GM21515 (cell line): ENCODE data around the gene LTC4S.
A peak's percentile ranks its signal among the peaks of the same experiment; 100 is the strongest.
"Not testable (repeated sequence)": the region's sequence is repeated elsewhere in the genome, so short reads cannot be mapped to it uniquely, and the experiment has no call there.

Experiments
- ATAC-seq: cut with Tn5 transposase; IDR thresholded peaks from one replicate; pipeline ENCODE4 v1.9.1; 2021; ENCODE audit not compliant: unreplicated experiment

Gene LTC4S

DNA sequence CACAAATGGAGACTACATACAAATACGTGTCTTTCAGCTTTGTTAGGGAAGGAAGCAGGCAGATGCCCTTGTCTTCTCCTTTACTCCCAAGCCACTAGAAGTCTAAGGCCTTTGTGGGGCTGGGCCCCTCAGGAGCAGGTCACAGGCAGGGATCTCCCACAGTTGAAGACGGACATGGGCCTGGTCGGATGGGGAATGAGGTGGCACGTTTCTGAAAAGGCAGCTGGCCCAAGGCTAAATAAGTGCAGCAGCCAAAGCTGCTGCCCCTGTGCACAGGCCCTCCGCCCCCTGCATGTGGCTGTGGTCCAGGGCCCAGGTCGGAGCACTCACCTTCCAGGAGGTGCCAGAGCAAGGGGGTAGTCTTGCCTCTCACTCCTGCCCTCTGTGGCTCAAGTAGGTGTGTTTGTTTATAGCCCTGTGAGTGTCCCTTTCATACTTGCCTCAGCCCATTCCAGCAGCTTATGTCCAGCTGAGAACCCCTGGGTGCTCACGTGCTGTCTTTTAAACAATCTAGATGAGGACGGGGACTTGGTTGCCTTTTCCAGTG lies 28.7 kb downstream of the LTC4S start:
- no peak for ATAC-seq

DNA sequence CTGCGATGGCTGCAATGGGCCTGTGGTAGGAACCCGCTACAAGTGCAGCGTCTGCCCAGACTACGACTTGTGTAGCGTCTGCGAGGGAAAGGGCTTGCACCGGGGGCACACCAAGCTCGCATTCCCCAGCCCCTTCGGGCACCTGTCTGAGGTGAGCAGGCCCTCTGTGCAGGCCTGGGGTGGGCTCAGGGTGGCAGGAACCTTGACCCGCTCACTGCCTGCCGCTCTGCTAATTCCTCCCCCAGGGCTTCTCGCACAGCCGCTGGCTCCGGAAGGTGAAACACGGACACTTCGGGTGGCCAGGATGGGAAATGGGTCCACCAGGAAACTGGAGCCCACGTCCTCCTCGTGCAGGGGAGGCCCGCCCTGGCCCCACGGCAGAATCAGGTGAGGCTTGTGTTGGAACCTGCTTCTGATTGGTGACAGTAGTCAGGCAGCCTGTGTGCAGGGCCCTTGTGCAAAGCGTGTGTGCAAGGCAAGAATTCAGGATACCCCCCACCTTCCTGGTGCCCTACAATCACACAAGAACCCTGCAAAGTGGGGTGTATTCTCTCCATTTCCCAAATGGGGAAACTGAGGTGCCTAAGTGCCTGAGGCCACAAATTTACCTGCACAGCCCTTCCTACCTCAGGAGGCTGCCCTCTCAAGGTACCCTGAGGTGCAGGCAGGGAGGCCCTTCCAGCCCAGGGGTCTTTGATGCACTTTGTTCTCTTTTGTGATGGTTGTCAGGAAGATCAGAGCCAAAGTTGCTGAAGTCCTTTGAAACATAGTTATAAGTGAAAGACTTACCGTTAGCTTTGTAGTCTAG lies 30.4 kb downstream of the LTC4S start:
- ATAC-seq = no peak

DNA sequence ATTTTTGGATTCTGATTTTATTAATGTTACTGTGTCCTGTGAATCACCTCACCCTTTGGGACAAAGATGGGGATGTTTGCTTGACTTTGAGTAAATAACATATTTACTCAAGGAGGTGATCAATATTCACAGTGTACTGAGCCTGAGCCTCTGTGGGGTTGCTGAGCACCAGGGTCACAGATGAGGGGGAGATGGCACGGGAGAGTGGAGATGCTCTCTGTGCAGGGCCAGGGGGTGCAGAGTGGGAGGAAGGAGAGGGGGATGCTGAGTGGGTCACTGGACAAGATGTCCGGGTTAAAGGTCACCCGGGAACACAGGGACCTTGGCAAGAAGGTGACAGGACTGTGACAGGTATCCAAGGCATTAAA lies 30.9 kb downstream of the LTC4S start:
- ATAC-seq = no peak

DNA sequence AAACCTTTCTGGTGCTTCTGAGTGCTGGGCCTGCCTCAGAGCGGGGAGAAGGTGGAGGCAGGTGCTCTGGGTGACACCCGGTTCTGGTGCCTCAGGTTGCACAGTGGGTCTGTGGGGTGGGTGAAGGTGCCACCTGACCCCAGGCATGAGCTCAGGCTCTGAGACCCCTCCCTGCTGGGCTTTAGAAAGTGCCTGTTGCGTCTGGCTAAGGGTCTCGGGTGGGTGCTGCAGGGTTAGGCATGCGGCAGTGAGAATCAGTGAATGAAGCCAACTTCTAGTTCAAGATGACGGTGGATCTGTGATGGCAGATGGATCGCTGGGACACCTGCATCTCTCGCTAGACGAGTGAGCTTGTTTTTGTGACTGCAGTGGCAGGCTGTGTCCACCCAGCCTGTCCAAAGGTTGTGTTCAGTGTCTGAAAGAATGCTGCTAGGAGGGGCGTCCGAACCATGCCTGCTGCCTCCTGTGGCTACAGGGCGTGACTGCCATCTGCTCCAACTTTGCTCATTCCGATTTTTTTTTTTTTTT lies 31.9 kb downstream of the LTC4S start:
- ATAC-seq = no peak

DNA sequence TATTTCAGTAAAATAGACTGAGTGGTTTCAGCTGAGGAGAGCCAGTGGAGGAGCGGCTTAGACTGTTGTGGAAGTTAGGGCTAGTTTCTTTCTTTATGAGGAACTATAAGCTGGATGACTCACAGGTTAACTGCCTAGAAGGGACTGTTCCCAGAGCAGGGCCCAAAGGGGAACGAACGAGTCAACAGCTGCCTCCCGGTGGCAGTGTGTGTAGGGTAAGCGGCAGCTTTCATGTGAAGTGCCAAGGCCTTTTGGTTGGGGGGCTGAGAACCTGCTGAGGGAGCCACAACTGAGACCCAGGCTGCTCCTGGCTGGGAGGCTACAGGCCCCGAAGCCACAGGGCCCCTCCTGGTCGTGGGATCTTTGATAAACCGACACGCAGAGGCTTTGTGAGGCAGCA lies 33.9 kb downstream of the LTC4S start:
- no peak for ATAC-seq

DNA sequence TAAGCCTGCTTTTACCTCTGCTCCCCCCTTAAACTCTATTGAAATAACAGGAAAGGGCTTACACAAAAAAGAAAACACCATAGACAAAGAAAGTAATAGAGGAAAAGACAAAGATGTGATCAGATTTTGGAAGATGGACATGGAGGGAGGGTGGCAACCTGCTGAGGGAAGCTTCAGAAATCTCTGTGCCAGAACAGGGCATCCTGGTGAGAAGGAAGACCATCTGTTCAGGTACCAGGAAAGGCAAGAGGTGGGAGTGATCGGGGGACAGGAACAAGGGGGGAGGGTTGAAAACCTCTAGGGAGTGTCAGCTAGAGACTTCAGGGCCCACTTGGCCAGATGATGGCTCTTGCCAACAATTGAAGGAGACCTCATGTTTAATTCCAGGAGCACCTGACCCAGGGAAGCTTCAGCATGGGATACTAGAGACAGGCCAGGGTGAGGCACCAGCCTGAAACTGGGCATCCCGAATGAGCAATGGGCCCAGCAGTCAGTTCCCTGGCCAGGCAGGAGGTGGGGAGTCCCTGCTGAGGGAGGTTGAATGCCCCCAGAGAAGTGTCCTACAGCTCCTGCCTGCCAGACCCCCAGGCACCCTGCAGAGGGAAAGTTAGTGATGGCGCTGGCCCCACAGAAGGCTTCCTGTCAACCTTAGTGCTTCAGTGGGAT lies 35.1 kb downstream of the LTC4S start:
- ATAC-seq = no peak

DNA sequence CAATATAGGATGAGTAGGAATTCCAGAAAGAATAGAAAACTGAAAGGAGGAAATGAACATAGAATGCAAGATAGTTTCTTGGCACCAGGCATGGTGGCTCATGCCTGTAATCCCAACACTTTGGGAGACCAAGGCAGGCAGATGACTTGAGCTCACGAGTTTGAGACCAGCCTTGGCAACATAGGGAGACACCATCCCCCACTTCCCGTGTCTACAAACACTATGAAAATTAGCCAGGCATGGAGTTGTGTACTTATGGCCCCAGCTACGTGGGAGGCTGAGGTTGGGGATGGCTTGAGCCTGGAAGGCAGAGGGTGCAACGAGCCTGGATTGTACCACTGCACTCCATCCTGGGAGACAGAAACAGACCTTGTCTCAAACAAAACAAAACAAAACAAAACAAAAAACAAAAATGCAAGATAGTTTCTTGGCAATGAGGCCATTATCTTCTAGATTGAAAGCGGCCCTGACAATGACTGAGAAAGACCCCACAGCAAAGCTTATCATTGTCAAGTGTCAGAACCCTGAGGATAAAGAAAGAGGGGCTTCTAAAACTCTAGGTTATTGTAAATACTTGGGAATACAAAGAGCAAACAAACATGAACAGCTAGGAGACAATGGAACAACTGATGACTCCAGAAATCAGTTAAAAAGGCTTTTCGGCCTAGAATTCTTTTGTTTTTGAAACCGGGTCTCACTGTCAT lies 36.1 kb downstream of the LTC4S start:
- ATAC-seq = no peak

DNA sequence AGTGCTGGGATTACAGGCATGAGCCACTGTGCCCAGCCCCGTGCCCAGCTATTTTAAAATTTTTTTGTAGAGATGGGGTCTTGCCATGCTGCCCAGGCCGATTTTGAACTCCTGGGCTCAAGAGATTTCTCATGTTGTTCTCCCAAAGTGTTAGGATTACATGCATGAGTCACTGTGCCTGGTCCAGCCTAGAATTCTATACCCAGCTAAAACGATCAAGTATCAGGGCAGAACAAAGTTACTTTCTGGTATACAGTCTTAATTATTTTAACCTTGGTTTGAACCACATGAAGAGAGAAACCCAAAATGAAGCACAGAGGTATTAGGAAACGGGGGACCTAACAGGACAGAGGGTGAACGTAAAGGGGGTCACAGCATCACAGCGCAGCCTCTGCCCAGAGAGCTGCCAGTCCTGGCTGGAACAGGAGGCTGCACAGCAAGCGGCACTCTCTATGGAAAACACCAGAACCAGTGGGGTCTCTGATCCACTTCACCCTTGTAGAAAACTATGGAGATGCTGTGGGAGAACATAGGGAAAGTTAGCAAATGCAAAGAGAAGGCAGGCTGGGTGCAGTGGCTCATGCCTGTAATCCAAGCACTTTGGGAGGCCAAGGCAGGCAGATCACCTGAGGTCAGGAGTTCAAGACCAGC lies 37.2 kb downstream of the LTC4S start:
- no peak for ATAC-seq

DNA sequence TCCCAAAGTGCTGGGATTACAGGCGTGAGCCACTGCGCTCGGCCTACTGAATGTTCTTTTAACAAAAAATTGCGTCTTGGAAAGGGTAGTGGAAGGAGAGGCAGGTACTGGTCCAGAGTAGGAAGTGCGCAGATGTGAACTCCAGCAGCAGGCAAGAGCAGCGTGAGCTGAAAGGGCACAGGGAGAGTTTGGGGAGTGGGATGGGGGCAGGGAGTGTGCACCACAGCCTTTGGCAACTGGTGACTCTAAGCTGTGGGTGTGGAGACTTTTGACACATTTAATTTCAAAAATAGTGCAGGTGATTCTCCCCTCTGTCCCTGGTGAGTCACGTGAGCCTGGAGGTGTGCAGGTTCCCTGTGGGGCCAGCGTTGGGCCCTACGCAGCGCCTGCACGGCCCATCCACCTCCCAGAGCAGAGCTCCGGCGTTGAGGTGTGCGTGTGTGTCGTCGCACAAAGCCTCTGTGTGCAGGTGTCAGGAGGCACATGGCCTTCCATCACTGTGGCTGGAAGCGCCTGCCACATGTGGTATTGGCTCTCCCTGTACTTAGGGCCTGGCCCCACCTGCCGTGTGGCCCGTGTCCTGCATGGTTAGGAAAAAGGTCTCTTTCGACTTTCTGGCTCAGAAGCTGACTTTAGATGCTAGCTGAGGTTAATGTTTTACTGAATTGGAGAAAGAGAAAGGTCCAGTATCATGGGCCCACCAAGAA lies 38.4 kb downstream of the LTC4S start:
- no peak for ATAC-seq

DNA sequence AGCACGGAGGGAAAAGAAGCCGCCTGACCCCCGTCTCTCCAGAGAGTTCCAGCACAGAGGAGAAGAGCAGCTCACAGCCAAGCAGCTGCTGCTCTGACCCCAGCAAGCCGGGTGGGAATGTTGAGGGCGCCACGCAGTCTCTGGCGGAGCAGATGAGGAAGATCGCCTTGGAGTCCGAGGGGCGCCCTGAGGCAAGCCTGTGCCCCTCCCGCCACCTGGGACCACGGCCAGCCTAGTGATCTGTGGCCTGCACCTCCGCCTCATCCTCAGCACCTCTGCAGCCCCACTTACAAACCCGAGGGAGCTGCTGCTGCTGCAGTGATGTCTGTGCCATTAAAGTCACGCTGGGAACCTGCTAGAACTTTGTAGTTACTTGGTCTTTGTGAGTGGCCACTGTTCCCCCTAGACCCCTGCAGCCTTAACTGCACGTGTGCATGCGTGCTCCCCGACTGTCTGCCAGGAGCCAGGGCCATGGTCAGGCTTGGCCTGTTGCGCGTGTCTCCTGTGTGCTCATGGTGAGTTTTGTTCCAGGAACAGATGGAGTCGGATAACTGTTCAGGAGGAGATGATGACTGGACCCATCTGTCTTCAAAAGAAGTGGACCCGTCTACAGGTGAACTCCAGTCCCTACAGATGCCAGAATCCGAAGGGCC lies 39.4 kb downstream of the LTC4S start:
- ATAC-seq = no peak

DNA sequence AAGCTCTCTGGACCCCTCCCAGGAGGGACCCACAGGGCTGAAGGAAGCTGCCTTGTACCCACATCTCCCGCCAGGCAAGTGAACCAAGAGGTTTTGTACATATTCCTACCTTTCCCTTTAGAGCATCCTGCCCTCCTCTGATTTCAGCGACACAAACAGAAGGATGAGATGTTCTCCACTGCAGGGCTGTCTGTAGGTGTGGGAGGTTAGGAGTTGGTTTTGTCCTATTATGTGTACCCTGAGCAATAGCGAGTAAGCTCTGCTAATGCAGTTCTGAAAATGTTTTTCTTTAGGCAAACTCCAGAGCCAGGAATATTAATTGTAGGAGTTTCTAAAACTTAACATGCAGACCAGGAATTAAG lies 39.9 kb downstream of the LTC4S start:
- ATAC-seq = no peak

DNA sequence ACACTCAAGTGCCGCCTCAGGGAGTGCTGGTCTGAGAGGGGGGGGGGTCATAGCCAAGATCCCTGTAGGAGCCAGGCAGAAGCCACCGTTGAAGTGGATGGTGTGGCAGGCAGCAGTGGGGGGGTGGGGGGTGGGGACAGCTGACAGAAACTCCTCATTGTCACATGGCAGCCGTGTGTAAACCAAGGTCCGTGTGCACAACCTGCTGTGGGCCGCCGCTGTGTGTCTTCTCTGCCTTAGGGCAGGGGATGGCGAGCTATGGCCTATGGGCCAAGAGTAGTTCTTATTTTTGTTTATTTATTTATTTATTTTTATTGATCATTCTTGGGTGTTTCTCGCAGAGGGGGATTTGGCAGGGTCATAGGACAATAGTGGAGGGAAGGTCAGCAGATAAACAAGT lies 40.3 kb downstream of the LTC4S start:
- no peak for ATAC-seq

DNA sequence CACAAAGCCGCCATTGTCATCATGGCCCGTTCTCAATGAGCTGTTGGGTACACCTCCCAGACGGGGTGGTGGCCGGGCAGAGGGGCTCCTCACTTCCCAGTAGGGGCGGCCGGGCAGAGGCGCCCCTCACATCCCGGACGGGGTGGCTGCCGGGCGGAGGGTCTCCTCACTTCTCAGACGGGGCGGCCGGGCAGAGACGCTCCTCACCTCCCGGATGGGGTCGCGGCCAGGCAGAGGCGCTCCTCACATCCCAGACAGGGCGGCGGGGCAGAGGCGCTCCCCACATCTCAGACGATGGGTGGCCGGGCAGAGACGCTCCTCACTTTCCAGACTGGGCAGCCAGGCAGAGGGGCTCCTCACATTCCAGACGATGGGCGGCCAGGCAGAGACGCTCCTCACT lies 41.1 kb downstream of the LTC4S start:
- not testable (repeated sequence) for ATAC-seq

DNA sequence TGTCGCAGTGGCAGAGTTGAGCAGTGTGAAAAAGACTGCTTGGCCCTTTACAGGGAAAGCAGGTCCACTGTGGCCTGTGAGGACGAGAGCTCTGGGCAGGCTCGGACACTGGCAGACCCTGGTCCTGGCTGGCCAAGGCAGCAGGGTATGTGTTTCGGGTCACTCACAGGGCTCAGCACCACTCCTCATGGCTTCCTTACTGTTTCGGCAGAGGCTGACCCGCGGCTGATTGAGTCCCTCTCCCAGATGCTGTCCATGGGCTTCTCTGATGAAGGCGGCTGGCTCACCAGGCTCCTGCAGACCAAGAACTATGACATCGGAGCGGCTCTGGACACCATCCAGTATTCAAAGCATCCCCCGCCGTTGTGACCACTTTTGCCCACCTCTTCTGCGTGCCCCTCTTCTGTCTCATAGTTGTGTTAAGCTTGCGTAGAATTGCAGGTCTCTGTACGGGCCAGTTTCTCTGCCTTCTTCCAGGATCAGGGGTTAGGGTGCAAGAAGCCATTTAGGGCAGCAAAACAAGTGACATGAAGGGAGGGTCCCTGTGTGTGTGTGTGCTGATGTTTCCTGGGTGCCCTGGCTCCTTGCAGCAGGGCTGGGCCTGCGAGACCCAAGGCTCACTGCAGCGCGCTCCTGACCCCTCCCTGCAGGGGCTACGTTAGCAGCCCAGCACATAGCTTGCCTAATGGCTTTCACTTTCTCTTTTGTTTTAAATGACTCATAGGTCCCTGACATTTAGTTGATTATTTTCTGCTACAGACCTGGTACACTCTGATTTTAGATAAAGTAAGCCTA lies 42.6 kb downstream of the LTC4S start:
- peak; percentile 42 for ATAC-seq

DNA sequence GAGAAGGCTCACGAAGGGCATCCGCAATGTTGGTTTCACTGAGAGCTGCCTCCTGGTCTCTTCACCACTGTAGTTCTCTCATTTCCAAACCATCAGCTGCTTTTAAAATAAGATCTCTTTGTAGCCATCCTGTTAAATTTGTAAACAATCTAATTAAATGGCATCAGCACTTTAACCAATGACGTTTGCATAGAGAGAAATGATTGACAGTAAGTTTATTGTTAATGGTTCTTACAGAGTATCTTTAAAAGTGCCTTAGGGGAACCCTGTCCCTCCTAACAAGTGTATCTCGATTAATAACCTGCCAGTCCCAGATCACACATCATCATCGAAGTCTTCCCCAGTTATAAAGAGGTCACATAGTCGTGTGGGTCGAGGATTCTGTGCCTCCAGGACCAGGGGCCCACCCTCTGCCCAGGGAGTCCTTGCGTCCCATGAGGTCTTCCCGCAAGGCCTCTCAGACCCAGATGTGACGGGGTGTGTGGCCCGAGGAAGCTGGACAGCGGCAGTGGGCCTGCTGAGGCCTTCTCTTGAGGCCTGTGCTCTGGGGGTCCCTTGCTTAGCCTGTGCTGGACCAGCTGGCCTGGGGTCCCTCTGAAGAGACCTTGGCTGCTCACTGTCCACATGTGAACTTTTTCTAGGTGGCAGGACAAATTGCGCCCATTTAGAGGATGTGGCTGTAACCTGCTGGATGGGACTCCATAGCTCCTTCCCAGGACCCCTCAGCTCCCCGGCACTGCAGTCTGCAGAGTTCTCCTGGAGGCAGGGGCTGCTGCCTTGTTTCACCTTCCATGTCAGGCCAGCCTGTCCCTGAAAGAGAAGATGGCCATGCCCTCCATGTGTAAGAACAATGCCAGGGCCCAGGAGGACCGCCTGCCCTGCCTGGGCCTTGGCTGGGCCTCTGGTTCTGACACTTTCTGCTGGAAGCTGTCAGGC lies 43.6 kb downstream of the LTC4S start:
- no peak for ATAC-seq

DNA sequence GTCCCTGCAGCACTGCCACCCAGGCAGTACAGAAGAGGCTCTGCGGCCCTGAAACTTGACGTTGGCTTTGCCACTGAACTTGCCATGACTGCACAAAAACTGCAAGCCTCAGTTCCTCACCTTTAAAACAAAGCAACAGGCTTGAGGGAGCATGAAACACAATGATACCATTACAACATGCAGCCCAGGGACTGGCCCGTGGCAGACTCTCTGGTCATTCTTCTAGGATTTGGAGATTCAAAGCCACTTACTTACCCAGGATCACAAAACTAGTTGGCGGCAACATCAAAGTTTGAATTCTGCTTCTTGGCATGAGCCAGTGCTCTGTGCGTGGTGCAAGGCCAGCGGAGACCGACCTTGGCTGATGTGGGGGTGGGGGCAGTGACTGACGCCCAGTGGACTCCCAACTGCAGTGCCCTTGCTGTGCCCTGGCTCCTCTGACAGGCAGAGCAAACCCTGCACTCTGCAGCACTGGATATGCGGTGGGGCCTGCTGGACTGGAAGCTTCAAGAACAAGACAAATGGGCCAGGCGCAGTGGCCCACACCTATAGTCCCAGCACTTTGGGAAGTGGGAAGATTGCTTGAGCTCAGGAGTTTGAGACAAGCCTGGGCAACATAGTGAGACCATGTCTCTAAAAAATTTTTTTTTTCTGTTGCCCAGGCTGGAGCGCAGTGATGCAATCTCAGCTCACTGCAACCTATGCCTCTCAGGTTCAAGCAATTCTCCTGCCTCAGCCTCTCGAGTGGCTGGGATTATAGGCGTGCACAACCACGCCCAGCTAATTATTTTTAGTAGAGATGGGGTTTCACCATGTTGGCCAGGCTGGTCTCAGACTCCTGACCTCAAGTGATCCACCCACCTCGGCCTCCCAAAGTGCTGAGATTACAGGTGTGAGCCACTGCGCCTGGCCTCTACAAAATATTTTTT lies 45.8 kb downstream of the LTC4S start:
- no peak for ATAC-seq

DNA sequence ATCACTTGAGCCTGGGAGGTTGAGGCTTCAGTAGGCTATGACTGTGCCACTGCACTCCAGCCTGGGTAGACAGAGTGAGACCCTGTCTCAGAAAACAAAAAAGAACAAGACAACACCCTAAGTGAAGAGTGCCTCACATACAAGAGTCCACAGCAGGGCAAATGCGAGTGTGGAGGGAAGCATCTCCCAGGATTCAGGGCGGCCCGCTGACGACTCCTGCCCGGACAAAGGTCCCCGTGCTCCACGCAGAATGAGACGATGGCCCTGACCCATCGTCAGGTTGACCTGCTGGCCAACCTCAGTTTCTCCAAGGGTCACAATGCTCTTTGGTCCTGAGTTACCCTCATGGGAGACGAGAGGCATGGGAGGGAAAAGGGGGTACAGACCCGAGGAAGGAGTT lies 46.5 kb downstream of the LTC4S start:
- no peak for ATAC-seq
